Measurements from ENCODE around the gene FAR1.
"Not testable (repeated sequence)": the region's sequence is repeated elsewhere in the genome, so short reads cannot be mapped to it uniquely, and the experiment has no call there.

Gene FAR1

DNA sequence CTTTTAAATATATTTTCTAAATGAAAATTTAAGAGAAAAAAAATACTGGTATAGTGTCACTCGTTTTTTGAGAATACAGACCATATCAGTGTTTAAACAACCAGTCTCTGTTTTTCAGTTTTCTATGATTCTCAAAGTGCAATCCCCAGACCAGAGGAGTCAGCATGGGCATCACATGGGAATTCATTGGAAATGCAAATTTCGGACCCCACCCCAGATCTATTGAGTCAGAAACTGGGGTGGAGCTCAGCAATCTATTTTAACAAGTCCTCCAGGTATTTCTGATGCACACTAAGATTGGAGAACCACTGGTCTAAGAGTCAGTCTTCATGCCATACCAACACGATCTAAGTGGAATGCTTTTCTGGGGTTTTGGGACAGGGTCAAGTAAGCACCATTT lies 66.1 kb downstream of the FAR1 start:
- TF ChIP-seq, protein P1, sequence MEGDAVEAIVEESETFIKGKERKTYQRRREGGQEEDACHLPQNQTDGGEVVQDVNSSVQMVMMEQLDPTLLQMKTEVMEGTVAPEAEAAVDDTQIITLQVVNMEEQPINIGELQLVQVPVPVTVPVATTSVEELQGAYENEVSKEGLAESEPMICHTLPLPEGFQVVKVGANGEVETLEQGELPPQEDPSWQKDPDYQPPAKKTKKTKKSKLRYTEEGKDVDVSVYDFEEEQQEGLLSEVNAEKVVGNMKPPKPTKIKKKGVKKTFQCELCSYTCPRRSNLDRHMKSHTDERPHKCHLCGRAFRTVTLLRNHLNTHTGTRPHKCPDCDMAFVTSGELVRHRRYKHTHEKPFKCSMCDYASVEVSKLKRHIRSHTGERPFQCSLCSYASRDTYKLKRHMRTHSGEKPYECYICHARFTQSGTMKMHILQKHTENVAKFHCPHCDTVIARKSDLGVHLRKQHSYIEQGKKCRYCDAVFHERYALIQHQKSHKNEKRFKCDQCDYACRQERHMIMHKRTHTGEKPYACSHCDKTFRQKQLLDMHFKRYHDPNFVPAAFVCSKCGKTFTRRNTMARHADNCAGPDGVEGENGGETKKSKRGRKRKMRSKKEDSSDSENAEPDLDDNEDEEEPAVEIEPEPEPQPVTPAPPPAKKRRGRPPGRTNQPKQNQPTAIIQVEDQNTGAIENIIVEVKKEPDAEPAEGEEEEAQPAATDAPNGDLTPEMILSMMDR (IDR thresholded peaks at IDR 0.05; ENCODE audit: low read depth, low read length) = no peak
- H3K4me3 ChIP-seq (ENCODE audit: low read depth, low read length) = no peak overlapping the region

DNA sequence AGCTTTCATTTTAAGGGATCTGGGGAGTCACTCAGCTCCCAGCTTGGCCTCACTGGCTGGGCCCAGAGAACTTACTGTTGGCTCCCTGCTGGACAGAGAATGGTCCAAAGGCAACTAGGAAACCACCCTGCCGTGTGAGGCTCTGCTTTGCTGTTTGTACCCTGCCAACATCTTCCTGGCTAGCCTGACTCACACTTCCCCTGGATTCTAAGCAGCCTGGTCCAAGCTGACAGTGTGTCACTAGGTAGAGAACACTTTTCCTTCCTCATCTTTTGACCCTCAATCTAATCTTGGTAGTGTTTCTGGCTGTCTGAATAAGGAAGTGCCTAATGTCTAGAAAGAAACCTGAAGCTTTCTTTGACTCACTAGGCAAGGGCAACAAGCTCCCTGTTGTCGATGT lies 76.7 kb downstream of the FAR1 start:
- TF ChIP-seq, protein P1 (IDR thresholded peaks at IDR 0.05; ENCODE audit: low read depth, low read length) = no peak
- no peak overlapping the region for H3K4me3 ChIP-seq (ENCODE audit: low read depth, low read length)

DNA sequence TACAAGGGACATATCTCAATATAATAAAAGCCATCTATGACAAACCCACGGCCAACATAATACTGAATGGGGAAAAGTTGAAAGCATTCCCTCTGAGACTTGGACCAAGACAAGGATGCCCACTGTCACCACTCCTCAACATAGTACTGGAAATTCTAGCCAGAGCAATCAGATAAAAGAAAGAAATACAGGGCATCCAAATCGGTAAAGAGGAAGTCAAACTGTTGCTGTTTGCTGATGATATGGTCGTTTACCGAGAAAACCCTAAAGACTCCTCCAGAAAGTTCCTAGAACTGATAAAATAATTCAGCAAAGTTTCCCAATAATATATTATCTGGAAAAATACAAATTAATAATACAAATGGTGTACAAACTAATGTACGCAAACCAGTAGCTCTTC lies 84.8 kb downstream of the FAR1 start:
- H3K4me3 ChIP-seq (ENCODE audit: low read depth, low read length) = not testable (repeated sequence)

DNA sequence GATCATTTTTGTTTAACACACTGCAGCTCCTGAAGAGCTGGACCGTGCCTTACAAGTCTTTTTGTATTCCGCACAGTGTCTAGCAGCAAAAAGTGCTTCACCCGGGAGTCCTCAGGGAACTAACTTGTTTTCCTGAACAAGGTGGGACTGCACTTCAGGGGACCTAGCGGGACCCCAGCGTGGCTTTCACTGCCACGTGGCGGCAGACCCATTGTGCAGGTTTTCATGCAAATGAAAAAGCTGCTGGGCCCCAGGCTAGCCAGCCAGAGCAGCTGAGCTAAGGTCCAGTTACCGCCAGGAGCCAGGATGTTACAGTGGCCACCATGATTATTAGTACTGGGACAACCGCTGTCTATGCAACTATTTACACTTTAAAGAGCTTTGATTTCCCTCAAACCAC lies 90.6 kb downstream of the FAR1 start:
- no peak overlapping the region for H3K4me3 ChIP-seq (ENCODE audit: low read depth, low read length)
- TF ChIP-seq, protein P1 (IDR thresholded peaks at IDR 0.05; ENCODE audit: low read depth, low read length) = no peak

DNA sequence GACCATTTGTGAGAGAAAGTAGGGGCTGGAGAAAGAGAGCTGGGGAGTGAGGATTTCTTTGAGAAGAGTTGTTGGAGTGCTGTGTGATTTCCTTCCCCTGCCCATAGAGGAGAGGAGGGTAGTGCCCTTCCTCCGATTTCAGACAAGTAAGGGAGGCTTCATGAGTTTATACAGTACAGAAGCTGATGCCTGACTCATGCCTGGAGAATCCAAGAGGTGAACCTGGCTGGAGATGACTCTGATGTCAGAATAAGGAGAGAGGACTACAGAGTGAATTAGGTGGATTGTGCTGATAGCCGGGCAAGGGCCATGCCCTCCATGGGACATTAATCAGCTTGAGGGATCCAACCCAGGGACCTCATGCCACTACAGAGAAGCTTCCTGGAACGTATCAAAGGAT lies 91.6 kb downstream of the FAR1 start:
- TF ChIP-seq, protein P1 (IDR thresholded peaks at IDR 0.05; ENCODE audit: low read depth, low read length) = no peak
- H3K4me3 ChIP-seq (ENCODE audit: low read depth, low read length) = no peak overlapping the region

DNA sequence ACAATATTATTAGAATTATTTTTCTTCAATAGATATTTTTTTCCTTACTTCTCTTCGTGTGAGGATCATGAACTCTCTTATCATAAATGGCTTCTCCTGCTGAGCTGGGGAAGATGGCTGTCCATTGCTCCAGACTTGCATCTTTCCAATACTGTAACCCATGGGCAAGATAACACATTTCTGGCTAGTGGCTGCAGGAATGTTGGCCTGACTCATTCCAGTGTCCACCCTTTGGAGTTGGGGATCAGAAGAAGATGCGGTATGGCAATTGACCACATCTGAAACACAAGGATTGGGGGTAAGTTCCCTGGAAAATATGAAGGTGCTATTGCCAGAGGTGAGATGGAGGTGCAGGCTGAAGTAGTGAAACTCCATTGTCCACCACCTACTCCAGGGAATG lies 92.8 kb downstream of the FAR1 start:
- TF ChIP-seq, protein P1 (IDR thresholded peaks at IDR 0.05; ENCODE audit: low read depth, low read length) = no peak
- no peak overlapping the region for H3K4me3 ChIP-seq (ENCODE audit: low read depth, low read length)

DNA sequence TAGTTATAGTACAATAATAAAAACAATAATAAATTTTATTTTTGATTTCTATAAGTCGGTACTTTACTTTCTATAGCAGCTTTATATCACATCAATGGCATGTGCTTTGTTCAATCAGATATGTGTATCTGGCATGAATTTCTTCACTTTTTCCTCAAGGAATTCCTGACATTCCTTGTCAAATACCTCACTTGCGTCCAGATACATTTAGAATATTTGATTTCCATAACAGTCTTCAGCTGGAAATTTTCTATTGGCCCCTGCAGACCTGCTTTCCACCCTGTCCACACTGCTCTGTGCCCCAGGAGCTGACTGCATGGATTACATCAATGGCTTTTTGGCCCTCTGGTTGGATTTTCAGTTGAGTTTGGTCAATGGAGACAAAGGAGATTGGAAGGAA lies 93.2 kb downstream of the FAR1 start:
- TF ChIP-seq, protein P1 (IDR thresholded peaks at IDR 0.05; ENCODE audit: low read depth, low read length) = no peak

DNA sequence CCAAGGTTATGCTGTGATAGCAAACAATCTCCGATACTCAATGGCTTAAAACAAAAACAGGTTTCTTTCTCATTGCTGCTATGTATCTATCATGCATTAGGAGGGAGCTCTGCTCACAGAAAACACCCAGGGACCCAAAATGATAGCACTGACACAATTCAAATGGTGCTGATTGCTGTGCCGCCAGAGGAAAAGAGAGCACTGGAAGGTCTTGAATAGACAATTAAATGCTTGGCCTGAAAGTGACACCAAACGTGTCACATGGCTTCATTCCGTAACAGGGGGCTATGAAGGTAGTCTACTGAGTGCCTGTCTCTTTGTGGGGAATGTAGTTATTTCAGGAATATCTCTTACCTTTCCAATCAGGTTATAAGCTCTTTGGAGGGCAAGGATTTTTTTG lies 94.2 kb downstream of the FAR1 start:
- TF ChIP-seq, protein P1 (IDR thresholded peaks at IDR 0.05; ENCODE audit: low read depth, low read length) = no peak
- no peak overlapping the region for H3K4me3 ChIP-seq (ENCODE audit: low read depth, low read length)

More for the DNA sequence above, 93.2 kb downstream of the FAR1 start:
- H3K4me3 ChIP-seq (ENCODE audit: low read depth, low read length) = no peak overlapping the region
